ENCODE measurements around the gene RELL1. TPM values are rescaled to one million over a fixed set of nuclear protein-coding genes. Genes with fewer than 3 reads are reported as not detected.

RELL1 gene
- total RNA-seq, 1 donor from 2014 or later: 22.2 TPM

GRCh38 chr4:37665333-37666320, 20.5 kb downstream of the RELL1 start:
- H3K4me1 ChIP-seq: peaks cover 79% of the 10 kb centered on the region
- intact Hi-C loops (cut with micrococcal nuclease): no loop called here
- no peaks in the 10 kb centered on the region for H3K27me3 ChIP-seq (ENCODE audit: low read depth)
- H3K36me3 ChIP-seq: no peaks in the 10 kb centered on the region
- TF ChIP-seq, protein P1, sequence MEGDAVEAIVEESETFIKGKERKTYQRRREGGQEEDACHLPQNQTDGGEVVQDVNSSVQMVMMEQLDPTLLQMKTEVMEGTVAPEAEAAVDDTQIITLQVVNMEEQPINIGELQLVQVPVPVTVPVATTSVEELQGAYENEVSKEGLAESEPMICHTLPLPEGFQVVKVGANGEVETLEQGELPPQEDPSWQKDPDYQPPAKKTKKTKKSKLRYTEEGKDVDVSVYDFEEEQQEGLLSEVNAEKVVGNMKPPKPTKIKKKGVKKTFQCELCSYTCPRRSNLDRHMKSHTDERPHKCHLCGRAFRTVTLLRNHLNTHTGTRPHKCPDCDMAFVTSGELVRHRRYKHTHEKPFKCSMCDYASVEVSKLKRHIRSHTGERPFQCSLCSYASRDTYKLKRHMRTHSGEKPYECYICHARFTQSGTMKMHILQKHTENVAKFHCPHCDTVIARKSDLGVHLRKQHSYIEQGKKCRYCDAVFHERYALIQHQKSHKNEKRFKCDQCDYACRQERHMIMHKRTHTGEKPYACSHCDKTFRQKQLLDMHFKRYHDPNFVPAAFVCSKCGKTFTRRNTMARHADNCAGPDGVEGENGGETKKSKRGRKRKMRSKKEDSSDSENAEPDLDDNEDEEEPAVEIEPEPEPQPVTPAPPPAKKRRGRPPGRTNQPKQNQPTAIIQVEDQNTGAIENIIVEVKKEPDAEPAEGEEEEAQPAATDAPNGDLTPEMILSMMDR (IDR thresholded peaks at IDR 0.05; ENCODE audit: borderline replicate concordance): no peak
- H3K9me3 ChIP-seq (replicated peaks): no peaks in the 10 kb centered on the region
- DNase-seq: no peak
- H3K27ac ChIP-seq (replicated peaks): peak overlapping the region; percentile 72
- peak overlapping the region; percentile 19 for H3K4me3 ChIP-seq

DNA sequence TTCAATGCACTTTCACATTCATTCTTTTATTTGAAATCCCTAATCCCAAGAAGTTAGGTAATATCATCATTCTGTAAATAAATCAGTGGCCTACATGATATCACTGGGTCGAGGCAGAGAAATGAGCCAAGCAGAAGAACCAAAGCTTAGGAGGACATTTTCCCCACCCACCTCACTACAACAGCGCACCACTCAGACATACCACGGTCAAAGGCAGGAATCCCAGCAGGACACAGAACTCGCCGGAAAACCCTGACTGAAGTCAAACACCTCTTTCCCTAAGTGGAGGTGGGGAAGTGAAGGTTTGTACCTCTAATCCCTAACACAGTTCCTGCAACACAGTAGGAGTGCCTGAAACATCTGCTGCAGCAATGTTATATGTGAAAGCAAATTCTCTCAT, 21.5 kb downstream of the RELL1 start:
- Histone ChIP-seq H3K27me3 (ENCODE audit: low read depth) (no peaks in the 10 kb centered on the region), H3K4me3 (peak overlapping the region; percentile 19), H3K4me1 (peaks cover 81% of the 10 kb centered on the region), H3K36me3 (no peaks in the 10 kb centered on the region), H3K27ac (replicated peaks) (peak overlapping the region; percentile 72), H3K9me3 (replicated peaks) (no peaks in the 10 kb centered on the region)
- intact Hi-C loops (cut with micrococcal nuclease): no loop called here
- no peak for DNase-seq
- TF ChIP-seq, protein P1 (IDR thresholded peaks at IDR 0.05; ENCODE audit: borderline replicate concordance): no peak

GRCh38 chr4:37663552-37663951, 22.6 kb downstream of the RELL1 start:
- no peaks in the 10 kb centered on the region for H3K36me3 ChIP-seq
- intact Hi-C loops (cut with micrococcal nuclease): no loop called here
- TF ChIP-seq, protein P1 (IDR thresholded peaks at IDR 0.05; ENCODE audit: borderline replicate concordance): no peak
- no peak for DNase-seq
- H3K4me3 ChIP-seq: peak overlapping the region; percentile 38
- H3K9me3 ChIP-seq (replicated peaks): no peaks in the 10 kb centered on the region
- H3K27ac ChIP-seq (replicated peaks): peak overlapping the region; percentile 72
- no peaks in the 10 kb centered on the region for H3K27me3 ChIP-seq (ENCODE audit: low read depth)
- H3K4me1 ChIP-seq: peaks cover 92% of the 10 kb centered on the region

GRCh38 chr4:37662861-37663390, 23.2 kb downstream of the RELL1 start:
- peak overlapping the region; percentile 72 for H3K27ac ChIP-seq (replicated peaks)
- intact Hi-C loops (cut with micrococcal nuclease): no loop called here
- peak overlapping the region; percentile 38 for H3K4me3 ChIP-seq
- TF ChIP-seq, protein P1 (IDR thresholded peaks at IDR 0.05; ENCODE audit: borderline replicate concordance): no peak
- H3K9me3 ChIP-seq (replicated peaks): no peaks in the 10 kb centered on the region
- H3K4me1 ChIP-seq: peaks cover 97% of the 10 kb centered on the region
- peak; percentile 37 for DNase-seq
- H3K36me3 ChIP-seq: no peaks in the 10 kb centered on the region
- H3K27me3 ChIP-seq (ENCODE audit: low read depth): no peaks in the 10 kb centered on the region

DNA sequence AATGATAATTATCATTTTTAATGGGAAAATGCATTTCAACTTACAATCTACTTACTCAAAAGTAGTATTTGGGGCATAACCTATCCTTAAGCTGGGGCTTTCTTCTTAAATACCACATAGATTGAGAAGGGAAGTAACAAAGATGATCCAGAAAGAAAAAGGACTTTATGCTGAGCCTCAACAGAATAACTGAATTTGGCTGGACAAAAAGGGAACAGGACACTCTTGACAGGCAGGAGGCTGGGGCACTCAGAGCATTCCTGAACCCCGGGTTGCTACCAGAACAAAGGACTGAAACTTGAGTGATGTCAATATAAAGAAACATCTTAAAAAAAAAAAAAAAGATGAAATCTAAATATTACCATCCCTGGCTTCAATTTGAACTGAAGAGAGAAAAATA, 23.9 kb downstream of the RELL1 start:
- TF ChIP-seq, protein P1 (IDR thresholded peaks at IDR 0.05; ENCODE audit: borderline replicate concordance): no peak
- intact Hi-C loops (cut with micrococcal nuclease): no loop called here

More for the DNA sequence above, 23.9 kb downstream of the RELL1 start:
- DNase-seq: no peak
- H3K27me3 ChIP-seq (ENCODE audit: low read depth): no peaks in the 10 kb centered on the region
- H3K36me3 ChIP-seq: peaks cover 3% of the 10 kb centered on the region
- H3K4me3 ChIP-seq: peak overlapping the region; percentile 38
- peak overlapping the region; percentile 72 for H3K27ac ChIP-seq (replicated peaks)
- peaks cover 92% of the 10 kb centered on the region for H3K4me1 ChIP-seq
- peaks cover 4% of the 10 kb centered on the region for H3K9me3 ChIP-seq (replicated peaks)
